Glutamatergic neuron (in vitro differentiated cells): Measurements from ENCODE around the gene NCR1. TPM values are rescaled to one million over a fixed set of nuclear protein-coding genes. Genes with fewer than 3 reads are reported as not detected.
"Not testable (repeated sequence)": the region's sequence is repeated elsewhere in the genome, so short reads cannot be mapped to it uniquely, and the experiment has no call there.

Source experiments
- DNase-seq: peaks from one replicate; pipeline ENCODE4 v3.0.0; 2022
- H3K27ac Mint-ChIP-seq: one replicate; pipeline ENCODE4 v1.8.0; 2020; ENCODE audit warnings: mild to moderate bottlenecking, mixed read lengths, inconsistent platforms; ENCODE audit not compliant: unreplicated experiment
- H3K27me3 Mint-ChIP-seq: one replicate; pipeline ENCODE4 v1.8.0; 2020; ENCODE audit warnings: mild to moderate bottlenecking, moderate library complexity, mixed read lengths, inconsistent platforms; ENCODE audit not compliant: unreplicated experiment
- H3K36me3 Mint-ChIP-seq: one replicate; pipeline ENCODE4 v1.8.0; 2020; ENCODE audit warnings: mild to moderate bottlenecking, mixed read lengths, inconsistent platforms; ENCODE audit not compliant: unreplicated experiment
- H3K4me1 Mint-ChIP-seq: one replicate; pipeline ENCODE4 v1.8.0; 2020; ENCODE audit warnings: mild to moderate bottlenecking, low read depth, mixed read lengths, inconsistent platforms; ENCODE audit not compliant: unreplicated experiment
- H3K4me3 Mint-ChIP-seq: one replicate; pipeline ENCODE4 v1.8.0; 2020; ENCODE audit warnings: mild to moderate bottlenecking, mixed read lengths, inconsistent platforms; ENCODE audit not compliant: unreplicated experiment
- H3K9me3 Mint-ChIP-seq: one replicate; pipeline ENCODE4 v1.8.0; 2020; ENCODE audit warnings: mild to moderate bottlenecking, moderate library complexity, mixed read lengths, inconsistent platforms; ENCODE audit not compliant: unreplicated experiment
- CTCF ChIP-seq: fragments of 200-600 bp; sonication (generic); IDR thresholded peaks from one replicate; pipeline ENCODE4 v1.5.0; 2021; ENCODE audit not compliant: partially characterized antibody, unreplicated experiment
- total RNA-seq: library from RNA; stranded (reverse); fragmentation: NEBNext Ultra II Directional; extraction: Animal tissue kit (Norgen Biotek cat#: 25700); gene quantifications from one replicate; pipeline ENCODE4 v1.2.1, GENCODE V29; 2021; ENCODE audit not compliant: unreplicated experiment

Gene NCR1
- total RNA-seq, 1 donor from 2014 or later: not detected

GRCh38 chr19:54888239-54888638 is 17.7 kb upstream of the NCR1 start:
- no peaks in the 10 kb centered on the region for H3K36me3 Mint-ChIP-seq

GRCh38 chr19:54889566-54889965 is 16.4 kb upstream of the NCR1 start:
- DNase-seq: no peak
- TF ChIP-seq CTCF: no peak
- Mint-ChIP-seq H3K4me3 (no peak overlapping the region), H3K27me3 (no peaks in the 10 kb centered on the region), H3K9me3 (no peaks in the 10 kb centered on the region), H3K4me1 (no peaks in the 10 kb centered on the region), H3K27ac (no peak overlapping the region), H3K36me3 (no peaks in the 10 kb centered on the region)

More at GRCh38 chr19:54888239-54888638, 17.7 kb upstream of the NCR1 start:
- Mint-ChIP-seq H3K27me3 (no peaks in the 10 kb centered on the region), H3K4me1 (no peaks in the 10 kb centered on the region), H3K27ac (no peak overlapping the region), H3K9me3 (no peaks in the 10 kb centered on the region), H3K4me3 (no peak overlapping the region)
- DNase-seq: no peak
- TF ChIP-seq CTCF: no peak

- no peak overlapping the region for H3K4me3 Mint-ChIP-seq
- H3K9me3 Mint-ChIP-seq: no peaks in the 10 kb centered on the region
- no peak for TF ChIP-seq CTCF
- H3K27ac Mint-ChIP-seq: no peak overlapping the region
- no peak for DNase-seq
- H3K4me1 Mint-ChIP-seq: no peaks in the 10 kb centered on the region
- H3K27me3 Mint-ChIP-seq: no peaks in the 10 kb centered on the region
- no peaks in the 10 kb centered on the region for H3K36me3 Mint-ChIP-seq
Measured at GRCh38 chr19:54893406-54893805, 12.5 kb upstream of the NCR1 start.

GRCh38 chr19:54894106-54894505 is 11.8 kb upstream of the NCR1 start:
- not testable (repeated sequence) for H3K27me3 Mint-ChIP-seq, H3K27ac Mint-ChIP-seq, DNase-seq, H3K36me3 Mint-ChIP-seq, H3K9me3 Mint-ChIP-seq, H3K4me1 Mint-ChIP-seq, H3K4me3 Mint-ChIP-seq

- H3K36me3 Mint-ChIP-seq: no peaks in the 10 kb centered on the region
- H3K9me3 Mint-ChIP-seq: no peaks in the 10 kb centered on the region
- no peaks in the 10 kb centered on the region for H3K27me3 Mint-ChIP-seq
- no peaks in the 10 kb centered on the region for H3K4me1 Mint-ChIP-seq
- no peak for DNase-seq
- H3K27ac Mint-ChIP-seq: no peak overlapping the region
- no peak for TF ChIP-seq CTCF
- no peak overlapping the region for H3K4me3 Mint-ChIP-seq
Measured at GRCh38 chr19:54896036-54896435, 9.9 kb upstream of the NCR1 start.

- H3K27ac Mint-ChIP-seq, H3K4me3 Mint-ChIP-seq, H3K36me3 Mint-ChIP-seq, H3K9me3 Mint-ChIP-seq, H3K27me3 Mint-ChIP-seq, H3K4me1 Mint-ChIP-seq, DNase-seq: not testable (repeated sequence)
Measured at GRCh38 chr19:54898685-54899084, 7.3 kb upstream of the NCR1 start.

- not testable (repeated sequence) for DNase-seq, H3K4me1 Mint-ChIP-seq, H3K36me3 Mint-ChIP-seq, H3K9me3 Mint-ChIP-seq, H3K4me3 Mint-ChIP-seq, H3K27ac Mint-ChIP-seq, H3K27me3 Mint-ChIP-seq
Measured at GRCh38 chr19:54899646-54900045, 6.3 kb upstream of the NCR1 start.

DNA sequence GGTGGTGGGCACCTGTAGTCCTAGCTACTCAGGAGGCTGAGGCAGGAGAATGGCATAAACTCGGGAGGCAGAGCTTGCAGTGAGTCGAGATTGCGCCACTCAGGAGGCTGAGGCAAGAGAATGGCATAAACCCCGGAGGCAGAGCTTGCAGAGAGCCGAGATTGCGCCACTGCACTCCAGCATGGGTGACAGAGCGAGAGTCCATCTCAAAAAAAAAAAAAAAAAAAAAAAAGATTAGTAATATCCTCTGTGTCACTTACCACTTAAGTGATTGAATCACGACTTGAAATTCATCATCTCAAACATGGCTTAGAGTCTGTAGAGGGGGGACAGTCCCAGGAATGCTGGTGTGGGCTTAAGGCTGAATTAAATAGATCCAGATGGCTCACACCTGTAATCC is 4.8 kb upstream of the NCR1 start:
- not testable (repeated sequence) for H3K36me3 Mint-ChIP-seq, H3K4me3 Mint-ChIP-seq, H3K9me3 Mint-ChIP-seq, DNase-seq, H3K27ac Mint-ChIP-seq, H3K4me1 Mint-ChIP-seq, H3K27me3 Mint-ChIP-seq
